Measurements from ENCODE around the gene GP9.
A peak's percentile ranks its signal among the peaks of the same experiment; 100 is the strongest.

Gene GP9

DNA sequence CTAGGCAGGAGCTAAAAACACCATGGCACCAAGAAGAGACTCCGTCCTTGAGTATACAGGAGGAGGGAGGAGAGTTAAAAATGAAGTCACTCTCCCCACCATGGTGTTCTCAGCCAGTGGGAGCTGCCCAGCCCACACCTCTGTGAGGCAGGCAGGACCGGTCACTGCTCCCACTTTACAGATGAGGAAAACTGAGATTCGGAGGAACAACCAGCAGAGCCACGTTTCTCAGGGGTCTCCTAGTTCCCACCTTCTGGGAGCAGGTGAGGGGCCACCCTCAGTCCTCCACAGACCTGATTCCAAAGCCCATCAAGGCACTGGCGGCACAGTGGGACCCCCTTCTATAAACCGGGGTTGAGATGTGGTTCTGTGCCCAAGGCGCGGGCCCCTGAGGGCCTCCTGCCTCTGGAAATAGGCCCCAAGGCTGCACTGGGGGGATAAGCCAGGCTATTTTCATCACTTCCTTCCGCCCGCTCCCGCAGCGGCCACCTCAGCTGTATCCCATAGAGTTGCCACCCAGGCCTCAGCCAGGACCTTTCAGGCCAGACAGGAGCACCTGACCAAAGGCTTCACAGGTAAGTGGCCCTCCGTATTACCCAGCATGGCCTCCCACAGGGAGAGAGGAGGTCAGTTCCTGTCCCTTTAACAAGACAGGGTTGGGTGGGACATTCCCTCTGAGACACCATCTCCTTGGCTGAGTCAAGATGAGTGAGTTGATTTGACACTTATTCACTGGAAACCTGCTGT, at the start of gene GP9:
GP9 (plus strand) TSS at position 504 of the 747 bp plus-strand sequence. CDS start 961 bp downstream, outside the sequence.
- DNase-seq (ENCODE audit: low read depth) = no peak

GRCh38 chr3:129013491-129013891, 47.1 kb upstream of the GP9 start:
- no peak for DNase-seq (ENCODE audit: low read depth)

- DNase-seq (ENCODE audit: low read depth) = no peak
Measured at GRCh38 chr3:129014148-129014547, 46.4 kb upstream of the GP9 start.

DNA sequence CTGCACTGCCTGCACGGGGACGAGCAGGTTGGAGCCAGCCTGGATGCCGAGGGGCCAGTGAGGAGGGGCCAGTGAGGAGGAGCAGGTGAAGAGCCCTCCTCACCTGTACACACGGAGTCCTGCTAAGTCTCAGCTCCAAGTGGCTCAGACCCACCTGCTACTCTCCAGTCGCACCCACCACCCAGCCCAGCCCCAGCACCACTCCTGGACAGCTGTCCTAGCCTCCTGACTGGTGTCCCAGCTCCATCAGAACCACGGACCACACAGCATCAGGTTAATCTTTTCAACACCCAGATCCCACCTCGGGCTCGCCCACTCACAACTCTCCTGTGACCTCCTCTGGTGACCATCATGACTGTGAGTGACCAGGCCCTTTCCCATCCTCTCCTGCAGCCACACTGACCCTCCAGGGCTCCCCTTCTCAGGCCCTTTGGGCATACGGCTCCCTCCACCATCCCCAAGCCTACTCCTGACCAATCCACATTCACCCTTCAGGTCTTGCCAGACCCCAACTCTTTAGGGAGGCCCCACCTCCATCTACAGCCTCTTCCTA, 45.7 kb upstream of the GP9 start:
- DNase-seq (ENCODE audit: low read depth) = no peak

DNA sequence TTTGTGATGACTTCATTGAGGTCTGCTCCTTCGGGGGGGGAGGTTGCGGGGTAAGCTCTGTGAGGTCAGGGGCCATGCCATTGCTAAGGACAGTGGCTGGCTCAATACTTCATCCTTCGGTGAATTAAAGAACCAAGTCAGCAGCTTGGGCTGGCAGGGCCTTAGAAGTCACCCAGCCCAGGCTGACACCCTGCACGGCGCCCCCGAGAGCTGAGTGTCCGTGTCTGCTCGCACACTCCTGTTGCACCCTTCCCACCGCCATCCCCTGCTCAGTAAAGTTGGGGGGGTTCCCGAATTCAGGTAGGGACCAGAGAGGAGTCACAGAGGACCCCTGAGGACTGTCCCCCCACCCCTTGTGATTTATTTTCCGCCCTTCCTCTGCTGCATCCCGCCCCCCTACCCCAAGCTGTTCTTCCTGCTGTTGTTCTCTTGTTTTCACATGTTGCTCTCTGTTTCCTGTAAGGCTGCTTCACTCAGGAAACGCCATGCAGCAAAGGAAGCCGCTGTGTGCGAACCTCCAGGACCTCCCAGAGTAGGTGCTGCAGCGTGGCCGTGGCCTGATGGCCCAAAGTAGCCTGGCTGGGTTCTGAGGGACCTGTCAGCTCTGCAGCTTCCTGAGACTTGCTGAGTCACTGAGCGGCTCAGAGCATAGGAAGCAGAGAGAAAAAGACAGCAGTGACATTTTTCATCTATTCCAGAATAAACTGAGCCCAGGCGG, 45.0 kb upstream of the GP9 start:
- peak; percentile 37 for DNase-seq (ENCODE audit: low read depth)

DNA sequence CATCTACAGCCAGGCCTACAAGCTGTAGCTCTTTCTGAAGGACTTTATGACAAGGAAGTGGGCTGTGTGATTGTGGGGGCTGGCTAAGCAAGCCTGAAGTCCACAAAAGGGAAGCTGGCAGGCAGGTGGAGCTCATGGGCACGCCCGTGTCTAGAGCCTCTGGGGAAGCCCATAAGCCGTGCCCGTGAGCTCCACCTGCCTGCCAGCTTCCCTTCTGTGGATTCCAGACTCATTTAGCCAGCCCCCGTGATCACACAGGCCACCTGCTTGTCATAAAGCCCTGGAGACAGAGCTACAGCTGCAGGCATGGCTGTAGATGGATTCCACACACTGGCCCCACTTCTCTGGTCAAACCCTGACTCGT, 44.2 kb upstream of the GP9 start:
- peak; percentile 26 for DNase-seq (ENCODE audit: low read depth)

GRCh38 chr3:129016720-129017483, 43.7 kb upstream of the GP9 start:
- DNase-seq (ENCODE audit: low read depth) = no peak

DNA sequence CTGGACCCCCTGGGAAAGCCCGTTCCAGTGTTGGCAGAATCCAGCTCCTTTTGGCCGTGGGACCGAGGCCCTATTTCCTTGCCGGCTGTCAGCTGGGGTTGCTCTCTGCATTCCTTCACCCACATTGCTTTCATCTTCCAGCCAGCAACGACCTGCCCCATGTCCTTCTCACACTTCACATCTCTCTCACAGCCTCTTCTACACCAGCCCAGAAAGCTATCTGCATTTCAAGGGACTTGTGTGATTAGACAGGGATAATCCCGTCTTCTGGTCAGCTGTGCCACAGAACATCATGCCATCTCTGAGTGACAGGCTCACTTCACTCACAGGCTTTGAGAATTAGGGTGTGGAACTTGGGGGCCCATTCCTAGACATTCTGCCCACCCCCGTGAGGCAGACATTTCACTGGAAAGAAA, 43.1 kb upstream of the GP9 start:
- no peak for DNase-seq (ENCODE audit: low read depth)

DNA sequence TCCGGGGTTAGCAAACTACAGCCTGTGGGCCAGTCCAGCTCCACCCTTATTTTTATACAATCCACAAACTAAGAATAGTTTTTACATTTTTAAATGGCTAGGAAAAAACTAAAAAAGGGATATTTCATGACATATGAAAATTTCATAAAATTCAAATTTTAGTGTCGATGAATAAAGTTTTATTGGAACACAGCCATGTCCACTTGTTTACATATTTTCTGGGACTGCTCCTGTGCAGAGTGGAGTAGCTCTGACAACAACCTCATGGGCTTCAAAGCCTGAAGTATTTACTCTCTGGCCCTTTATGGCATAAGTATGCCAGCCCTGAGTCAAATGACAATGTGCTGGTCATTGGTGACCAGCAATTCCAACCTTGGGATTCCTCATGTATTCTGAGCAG, 42.3 kb upstream of the GP9 start:
- DNase-seq (ENCODE audit: low read depth) = no peak

DNA sequence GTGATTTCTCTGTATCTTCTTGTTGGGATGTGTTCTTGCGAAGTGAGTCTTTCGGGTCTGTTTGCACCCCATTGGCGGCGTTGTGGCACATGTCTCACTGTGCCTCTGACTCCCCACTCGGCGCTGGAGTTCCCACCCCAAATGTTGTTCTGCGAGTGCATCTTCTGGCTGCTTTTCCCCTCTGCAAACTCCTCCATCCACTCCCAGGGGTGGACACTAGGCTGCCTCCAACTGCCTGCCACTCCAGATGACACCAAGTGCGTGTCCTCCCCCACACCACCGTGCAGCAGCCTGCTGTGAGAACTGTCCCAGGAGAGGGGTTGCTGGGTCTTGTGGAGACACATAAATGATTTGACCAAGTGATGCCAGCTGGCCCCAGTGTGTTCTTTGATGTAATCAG, 41.8 kb upstream of the GP9 start:
- no peak for DNase-seq (ENCODE audit: low read depth)

DNA sequence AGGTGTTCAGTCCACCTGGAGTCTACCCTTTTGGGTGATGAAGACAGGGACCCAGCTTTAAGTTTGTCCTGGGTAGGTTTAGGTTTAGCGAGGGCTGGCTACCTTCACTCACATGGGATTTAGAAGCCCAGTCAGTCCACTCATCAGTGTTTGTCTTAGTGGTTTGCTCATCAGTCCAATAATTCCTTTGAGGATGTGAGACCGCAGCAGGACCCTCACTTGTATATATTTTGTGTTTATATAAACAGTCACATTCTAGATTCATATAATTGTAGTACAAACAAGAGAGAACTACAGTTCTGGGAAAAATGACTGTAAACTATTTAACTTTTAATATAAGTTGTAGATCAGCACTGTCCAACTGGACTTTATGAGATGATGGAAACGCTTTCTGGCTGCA, 41.3 kb upstream of the GP9 start:
- DNase-seq (ENCODE audit: low read depth) = no peak

DNA sequence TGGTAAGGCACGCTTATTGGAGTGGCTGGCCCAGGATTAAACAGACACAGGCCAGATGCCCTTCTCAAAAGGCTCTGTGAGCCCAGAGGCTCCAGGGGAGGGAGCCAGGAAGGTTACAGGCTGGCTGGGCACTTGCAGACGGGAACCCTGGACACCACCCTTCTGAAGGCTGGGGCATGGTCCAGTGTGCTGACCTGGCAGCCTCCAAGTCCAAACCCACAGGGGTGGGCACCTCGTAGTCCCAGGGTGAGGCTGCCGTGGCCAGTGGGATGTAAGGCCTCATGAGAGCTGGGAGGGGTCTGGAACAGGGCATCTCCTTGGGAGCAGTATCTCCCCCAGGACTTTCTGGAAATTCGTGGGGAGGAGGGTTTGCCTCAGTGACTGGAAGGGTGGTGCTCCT, 39.9 kb upstream of the GP9 start:
- no peak for DNase-seq (ENCODE audit: low read depth)

DNA sequence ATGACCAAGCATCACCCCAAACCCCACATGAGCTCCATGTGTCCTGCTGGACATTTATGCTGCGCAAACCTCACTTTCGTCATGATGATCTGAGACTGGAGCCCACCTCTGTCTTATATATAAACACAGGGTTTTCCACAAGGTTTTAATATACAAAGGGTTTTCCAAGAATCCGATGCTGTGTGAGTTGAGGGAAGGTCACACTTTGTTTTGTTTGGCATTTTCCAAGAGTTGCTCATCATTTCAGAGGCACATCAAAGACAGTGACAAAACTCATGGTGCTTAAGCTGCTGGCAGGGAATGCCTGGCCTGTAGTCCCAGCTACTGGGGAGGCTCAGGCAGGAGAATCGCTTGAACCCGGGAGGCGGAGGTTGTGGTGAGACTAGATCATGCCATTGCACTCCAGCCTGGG, 39.4 kb upstream of the GP9 start:
- DNase-seq (ENCODE audit: low read depth) = no peak

DNA sequence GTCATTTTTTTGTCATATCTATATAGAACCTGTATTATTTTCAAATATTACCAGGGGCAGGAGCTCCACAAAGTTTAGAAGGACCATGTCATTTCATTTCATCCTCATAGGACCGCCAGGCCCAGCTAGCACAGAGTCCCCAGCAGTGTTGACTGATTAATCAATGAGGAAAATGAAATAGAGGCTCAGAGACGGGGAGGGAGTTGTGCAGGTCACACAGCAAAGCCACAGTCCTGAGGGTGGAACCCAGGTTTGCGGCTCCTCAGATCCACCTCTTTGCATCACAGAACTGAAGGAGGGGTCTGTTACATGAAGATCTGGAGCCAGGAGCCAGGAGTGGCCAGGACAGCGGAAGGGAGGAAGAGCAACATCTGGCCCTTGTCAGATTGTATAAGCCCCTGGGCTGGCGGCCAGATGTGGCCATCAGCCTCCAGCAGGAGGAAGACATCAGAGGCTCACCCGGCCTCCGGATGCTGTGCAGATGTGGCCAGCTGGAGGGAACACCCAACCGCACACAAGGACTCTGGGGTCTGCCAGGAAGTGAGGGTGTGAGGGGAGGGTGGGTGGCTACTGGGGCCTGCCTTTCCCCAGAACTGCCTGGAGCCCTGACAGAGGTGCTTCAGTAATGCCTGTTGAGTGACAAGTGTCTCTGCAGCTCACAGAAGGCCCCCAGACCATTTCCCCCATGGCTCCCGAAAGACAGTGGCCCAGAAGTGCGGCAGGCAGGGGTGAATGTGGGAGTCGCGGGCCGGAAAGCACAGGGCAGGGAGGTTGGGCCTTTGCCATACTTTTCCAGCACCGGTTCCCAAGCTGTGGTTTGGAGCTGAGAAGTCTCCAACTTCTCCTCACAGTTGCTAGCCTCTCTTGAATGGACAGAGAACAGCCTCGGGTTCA, 38.2 kb upstream of the GP9 start:
- DNase-seq (ENCODE audit: low read depth) = no peak

DNA sequence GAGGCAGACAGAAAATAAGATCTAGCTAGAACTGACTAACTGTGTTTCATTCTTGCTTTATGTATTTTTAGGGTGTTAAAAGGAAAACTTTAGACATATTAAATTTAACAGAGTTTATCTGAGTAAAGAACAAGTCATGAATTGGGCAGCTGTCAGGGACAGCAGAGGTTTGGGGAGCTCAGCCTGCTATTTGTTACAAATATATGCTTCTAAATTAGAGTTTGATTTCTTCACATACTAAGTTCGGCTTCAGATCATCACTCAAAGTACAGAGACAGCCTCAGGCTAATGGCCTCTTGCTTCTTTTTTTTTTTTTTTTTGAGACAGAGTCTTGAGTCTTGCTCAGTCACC, 37.6 kb upstream of the GP9 start:
- no peak for DNase-seq (ENCODE audit: low read depth)

DNA sequence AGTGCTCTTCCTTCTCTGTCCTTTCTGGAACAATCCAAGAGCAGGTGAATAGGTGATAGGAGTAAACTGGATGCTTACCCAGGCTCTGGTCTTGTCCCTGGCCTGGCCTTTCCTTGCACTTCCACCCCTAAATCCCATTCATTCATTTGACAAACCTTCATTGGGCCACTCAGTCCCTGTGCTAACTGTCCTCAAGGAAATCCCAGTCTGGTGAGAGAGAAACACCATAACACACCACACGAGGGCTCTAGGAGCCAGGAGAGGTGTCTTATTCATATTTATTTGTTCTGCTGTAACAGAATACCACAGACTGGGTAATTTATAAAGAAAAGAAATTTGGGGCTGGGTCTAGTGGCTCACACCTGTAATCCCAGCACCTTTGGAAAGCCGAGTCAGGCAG, 36.7 kb upstream of the GP9 start:
- DNase-seq (ENCODE audit: low read depth) = no peak

GRCh38 chr3:129025108-129025507, 35.5 kb upstream of the GP9 start:
- no peak for DNase-seq (ENCODE audit: low read depth)

DNA sequence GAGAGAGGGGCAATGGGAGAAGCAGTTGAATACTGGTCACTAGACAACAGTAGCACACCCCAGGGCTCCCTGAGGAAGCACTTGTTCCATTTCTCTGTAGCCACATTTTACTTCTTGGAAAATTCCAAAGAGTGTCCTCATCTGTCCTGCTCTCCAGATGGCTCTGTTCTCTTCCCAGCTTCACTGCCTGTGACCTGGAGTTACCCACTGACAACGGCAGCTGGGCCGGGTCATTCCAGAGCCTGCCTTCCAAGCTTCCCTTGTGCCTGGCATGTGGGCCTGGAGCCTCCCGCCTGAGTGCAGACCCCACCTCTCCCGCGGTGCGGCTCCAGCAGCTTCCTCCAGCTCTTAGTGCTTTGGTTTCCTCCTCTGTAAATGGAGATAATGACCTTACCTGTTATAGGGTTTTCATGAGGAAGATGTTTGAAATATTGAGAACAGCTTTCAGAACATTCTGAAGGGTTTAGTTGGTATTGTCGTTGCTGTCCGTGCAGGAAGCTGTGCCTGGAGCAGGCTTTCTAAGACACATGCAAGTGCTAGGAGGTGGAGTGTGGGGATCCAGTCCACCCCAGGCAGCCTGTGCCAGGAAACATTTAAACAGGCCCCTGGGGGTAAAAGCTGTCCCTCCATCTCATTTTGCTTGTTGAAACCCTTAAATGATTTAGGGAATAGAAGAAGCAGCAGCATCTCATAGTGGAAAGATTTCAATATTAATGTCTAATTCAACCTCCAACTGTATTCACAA, 34.7 kb upstream of the GP9 start:
- DNase-seq (ENCODE audit: low read depth) = no peak

DNA sequence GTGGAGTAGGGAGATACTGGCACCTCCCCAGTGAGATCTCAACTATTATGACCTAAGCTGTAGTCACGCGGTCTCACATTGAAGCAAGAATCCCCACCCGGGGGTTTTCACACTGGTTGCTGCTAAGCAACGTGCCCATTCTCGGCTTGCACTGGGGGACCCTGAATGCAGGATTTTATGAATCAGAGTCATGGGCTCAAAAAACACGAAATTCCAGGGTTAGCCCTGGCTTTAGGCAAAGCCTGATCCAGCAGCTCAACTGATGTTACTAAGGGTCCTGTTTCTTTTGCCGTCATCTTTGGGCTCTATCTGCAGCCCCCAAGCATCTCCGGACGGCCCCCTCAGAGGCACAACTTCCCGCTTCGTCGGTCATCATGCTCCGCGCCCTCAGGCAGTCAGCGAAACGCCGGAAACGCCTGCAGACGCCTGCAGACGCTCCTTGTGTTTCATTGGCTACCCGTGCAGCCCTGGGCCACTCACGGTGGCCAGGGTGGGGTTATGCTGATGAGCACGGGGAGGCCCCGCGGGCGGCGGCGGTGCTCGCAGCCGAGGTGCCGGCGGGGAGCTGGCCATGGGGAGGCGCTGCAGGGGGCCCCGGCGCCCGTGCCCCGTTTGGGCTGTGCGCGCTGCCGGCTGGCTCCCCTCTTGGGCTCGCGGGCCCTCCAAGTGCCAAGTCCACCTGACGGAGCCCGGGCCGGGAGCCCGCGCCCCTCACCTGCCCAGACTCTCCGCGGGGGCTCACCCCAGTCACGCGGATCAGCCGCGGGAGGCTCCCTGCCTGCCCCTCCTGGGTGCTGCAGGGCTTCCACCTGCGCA, 33.6 kb upstream of the GP9 start:
- peak; percentile 85 for DNase-seq (ENCODE audit: low read depth)

DNA sequence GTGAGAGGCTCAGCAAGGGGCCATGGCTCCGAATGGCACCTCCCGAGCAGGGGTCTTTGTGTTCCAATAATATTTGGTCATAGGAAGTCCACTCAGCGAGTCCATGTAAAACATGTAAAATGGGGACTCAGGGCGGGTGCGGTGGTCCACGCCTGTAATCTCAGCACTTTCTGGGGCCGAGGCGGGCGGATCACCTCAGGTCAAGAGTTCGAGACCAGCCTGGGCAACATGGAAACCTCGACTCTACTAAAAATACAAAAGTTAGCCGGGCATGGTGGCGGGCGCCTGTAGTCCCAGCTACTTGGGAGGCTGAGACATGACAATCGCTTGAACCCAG, 33.1 kb upstream of the GP9 start:
- DNase-seq (ENCODE audit: low read depth) = no peak

All from activated T-cell treated with anti-CD3 and anti-CD28 coated beads for 24 hours (primary cell).